Liver (tissue), 9 donors: Measurements from ENCODE around the gene TRIM63. TPM values are rescaled to one million over a fixed set of nuclear protein-coding genes. Genes with fewer than 3 reads are reported as not detected.

Experiments
- DNase-seq: peaks from one replicate; pipeline ENCODE4 v3.0.0-alpha.2; 2017; ENCODE audit warnings: low spot score
- H3K27ac ChIP-seq, 2 donors: one replicate each; pipeline ENCODE4 v1.7.0; 2013; ENCODE audit warnings: inconsistent platforms in 2 of 2, low read length in 2 of 2, control low read depth in 1 of 2, low read depth in 1 of 2, mild to moderate bottlenecking in 1 of 2
- H3K27me3 ChIP-seq, 4 donors: one replicate each; pipeline versions ENCODE4 v1.6.1 to v1.7.0; 2013; ENCODE audit warnings: low read length in 3 of 4, inconsistent platforms in 1 of 4, mild to moderate bottlenecking in 1 of 4, moderate library complexity in 1 of 4; ENCODE audit not compliant: control insufficient read depth in 4 of 4, insufficient read depth in 4 of 4
- H3K36me3 ChIP-seq, 4 donors: one replicate each; pipeline versions ENCODE4 v1.6.1 to v1.7.0; 2013; ENCODE audit warnings: low read length in 3 of 4, mild to moderate bottlenecking in 3 of 4, low read depth in 1 of 4, moderate library complexity in 1 of 4; ENCODE audit not compliant: control insufficient read depth in 4 of 4, insufficient read depth in 3 of 4
- H3K4me1 ChIP-seq, 4 donors: one replicate each; pipeline versions ENCODE4 v1.6.1 to v1.7.0; 2013; ENCODE audit warnings: low read length in 3 of 4, mild to moderate bottlenecking in 3 of 4, moderate library complexity in 1 of 4; ENCODE audit not compliant: control insufficient read depth in 4 of 4, insufficient read depth in 4 of 4
- H3K4me3 ChIP-seq, 3 donors: one replicate each; pipeline versions ENCODE4 v1.6.1 to v1.7.0; 2013; ENCODE audit warnings: low read length in 3 of 3, control low read depth in 1 of 3, low read depth in 1 of 3, mild to moderate bottlenecking in 1 of 3
- H3K9ac ChIP-seq, 2 donors: one replicate each; pipeline ENCODE4 v1.7.0; 2013; ENCODE audit warnings: low read length in 2 of 2, mild to moderate bottlenecking in 2 of 2, moderate library complexity in 2 of 2, control low read depth in 1 of 2, low read depth in 1 of 2
- H3K9me3 ChIP-seq, 4 donors: one replicate each; pipeline versions ENCODE4 v1.6.1 to v1.7.0; 2013; ENCODE audit warnings: low read length in 3 of 4; ENCODE audit not compliant: control insufficient read depth in 4 of 4
- ATF3 ChIP-seq: IDR thresholded peaks from 2 replicates; pipeline ENCODE4 v1.6.1; 2016; ENCODE audit warnings: antibody characterized with exemption
- CTCF ChIP-seq: fragments of 150-350 bp; IDR thresholded peaks from 2 replicates; pipeline ENCODE4 v1.5.1; 2017; ENCODE audit warnings: improper control_type of control experiment, low read depth, low read length; ENCODE audit not compliant: missing input control
- FOXA1 ChIP-seq: IDR thresholded peaks from 2 replicates; pipeline ENCODE4 v1.6.1; 2016; ENCODE audit warnings: antibody characterized with exemption
- FOXA2 ChIP-seq: IDR thresholded peaks from 2 replicates; pipeline ENCODE4 v1.6.1; 2016; ENCODE audit warnings: antibody characterized with exemption
- GABPA ChIP-seq, 2 donors: IDR thresholded peaks in 1 of 2; conservative IDR thresholded peaks in 1 of 2; 2 replicates each; pipeline ENCODE4 v1.6.1; 2016; ENCODE audit warnings: antibody characterized with exemption in 2 of 2, mild to moderate bottlenecking in 1 of 2, moderate library complexity in 1 of 2
- HNF4A ChIP-seq, 2 donors: conservative IDR thresholded peaks; 2 replicates each; pipeline ENCODE4 v1.6.1; 2016; ENCODE audit warnings: antibody characterized with exemption in 2 of 2, mild to moderate bottlenecking in 2 of 2
- HNF4G ChIP-seq: IDR thresholded peaks from 2 replicates; pipeline ENCODE4 v1.6.1; 2016; ENCODE audit warnings: antibody characterized with exemption
- JUND ChIP-seq, 2 donors: IDR thresholded peaks; 2 replicates each; pipeline ENCODE4 v1.6.1; 2016; ENCODE audit warnings: antibody characterized with exemption in 2 of 2
- NR2F2 ChIP-seq: IDR thresholded peaks from 2 replicates; pipeline ENCODE4 v1.6.1; 2016; ENCODE audit warnings: antibody characterized with exemption
- RAD21 ChIP-seq, 2 donors: IDR thresholded peaks; 2 replicates each; pipeline ENCODE4 v1.6.1; 2016; ENCODE audit warnings: antibody characterized with exemption in 2 of 2, mild to moderate bottlenecking in 2 of 2
- REST ChIP-seq: IDR thresholded peaks from 2 replicates; pipeline ENCODE4 v1.6.1; 2016; ENCODE audit warnings: antibody characterized with exemption, mild to moderate bottlenecking
- RXRA ChIP-seq, 2 donors: IDR thresholded peaks; 2 replicates each; pipeline ENCODE4 v1.6.1; 2017 to 2018; ENCODE audit warnings: antibody characterized with exemption in 2 of 2, mild to moderate bottlenecking in 1 of 2
- SP1 ChIP-seq: IDR thresholded peaks from 2 replicates; pipeline ENCODE4 v1.6.1; 2018; ENCODE audit warnings: antibody characterized with exemption, mild to moderate bottlenecking
- TAF1 ChIP-seq: conservative IDR thresholded peaks from 2 replicates; pipeline ENCODE4 v1.6.1; 2016; ENCODE audit warnings: antibody characterized with exemption, mild to moderate bottlenecking
- YY1 ChIP-seq: IDR thresholded peaks from 2 replicates; pipeline ENCODE4 v1.6.1; 2016; ENCODE audit warnings: antibody characterized with exemption, mild to moderate bottlenecking
- ZBTB33 ChIP-seq: IDR thresholded peaks from 2 replicates; pipeline ENCODE4 v1.6.1; 2016; ENCODE audit warnings: antibody characterized with exemption
- WGBS: extraction: QIAGEN DNeasy Blood & Tissue Kit; methylation state at CpG from one replicate; pipeline ENCODE4 v1.1.7; 2013; 5-methylcytosine and 5-hydroxymethylcytosine counted together
- polyA plus RNA-seq, 2 donors: library from polyadenylated mRNA; stranded (reverse) in 1 of 2; unstranded in 1 of 2; fragments of 200-250 nt in 1 of 2; fragments of >200 nt in 1 of 2; fragmentation: Nextera tagmentation in 1 of 2; extraction: Ambion mirVana in 1 of 2; gene quantifications; one replicate each; pipeline versions ENCODE4 v1.2.1 to v1.2.3, GENCODE V29; 2013 to 2015
- total RNA-seq, 2 donors: library from RNA; depleted of rRNA; stranded (reverse); fragments of >200 nt; gene quantifications; one replicate each; pipeline ENCODE4 v1.2.3, GENCODE V29; 2014
- donor health status: healthy.
- donor health status: healthy.
- donor health status: healthy.
- donor health status: healthy.
- donor health status: healthy.

The TRIM63 gene
- total and polyA plus RNA-seq, 4 donors: 0.03 TPM; not detected in 3

GRCh38 chr1:26099780-26100179 lies 32.4 kb upstream of the TRIM63 start:
- H3K36me3 ChIP-seq: no peaks in the 10 kb centered on the region
- no peak overlapping the region for H3K9ac ChIP-seq
- peaks cover 0 to 3% (median 0%) of the 10 kb centered on the region in 4 donors for H3K27me3 ChIP-seq
- H3K27ac ChIP-seq: no peak overlapping the region
- peaks cover 0 to 2% (median 0%) of the 10 kb centered on the region in 4 donors for H3K4me1 ChIP-seq
- no peak overlapping the region for H3K4me3 ChIP-seq
- DNase-seq: no peak
- no peaks in the 10 kb centered on the region for H3K9me3 ChIP-seq
- 90% methylated on average over 3 of the region's 3 CpGs for WGBS
- TF ChIP-seq NR2F2: no peak

GRCh38 chr1:26098602-26099001 lies 31.2 kb upstream of the TRIM63 start:
- peaks cover 0 to 3% (median 0%) of the 10 kb centered on the region in 4 donors for H3K27me3 ChIP-seq
- H3K27ac ChIP-seq: no peak overlapping the region
- no peak overlapping the region for H3K4me3 ChIP-seq
- WGBS: 97% methylated on average over 4 of the region's 4 CpGs
- no peaks in the 10 kb centered on the region for H3K9me3 ChIP-seq
- no peak overlapping the region for H3K9ac ChIP-seq
- H3K4me1 ChIP-seq: peaks cover 0 to 2% (median under 1%) of the 10 kb centered on the region in 4 donors
- no peak for DNase-seq
- no peak for TF ChIP-seq RXRA (IDR thresholded peaks at IDR 0.05)
- no peak for TF ChIP-seq ZBTB33
- no peak for TF ChIP-seq FOXA2
- TF ChIP-seq JUND (IDR thresholded peaks at IDR 0.05): no peak
- no peak for TF ChIP-seq CTCF
- no peak for TF ChIP-seq YY1
- no peak for TF ChIP-seq ATF3
- no peak for TF ChIP-seq RAD21 (IDR thresholded peaks at IDR 0.05)
- no peak for TF ChIP-seq GABPA (IDR thresholded peaks at IDR 0.05 in 1 of 2, conservative IDR thresholded peaks at IDR 0.05 in 1 of 2)
- TF ChIP-seq FOXA1: no peak
- TF ChIP-seq HNF4G: no peak
- no peak for TF ChIP-seq HNF4A (conservative IDR thresholded peaks at IDR 0.05)
- TF ChIP-seq SP1: no peak
- no peak for TF ChIP-seq NR2F2
- H3K36me3 ChIP-seq: no peaks in the 10 kb centered on the region

- no peaks in the 10 kb centered on the region for H3K9me3 ChIP-seq
- no peak overlapping the region for H3K9ac ChIP-seq
- no peak overlapping the region for H3K27ac ChIP-seq
- peaks cover 0 to 2% (median under 1%) of the 10 kb centered on the region in 4 donors for H3K4me1 ChIP-seq
- TF ChIP-seq YY1 (no peak), RAD21 (IDR thresholded peaks at IDR 0.05) (no peak), HNF4A (conservative IDR thresholded peaks at IDR 0.05) (no peak), NR2F2 (no peak), RXRA (IDR thresholded peaks at IDR 0.05) (no peak), TAF1 (no peak), JUND (IDR thresholded peaks at IDR 0.05) (no peak), FOXA2 (no peak), SP1 (no peak), ATF3 (no peak), REST (no peak)
- no peak overlapping the region for H3K4me3 ChIP-seq
- H3K27me3 ChIP-seq: peaks cover 0 to 3% (median 0%) of the 10 kb centered on the region in 4 donors
- no peaks in the 10 kb centered on the region for H3K36me3 ChIP-seq
- no peak for DNase-seq
Observed at GRCh38 chr1:26097696-26098095, 30.3 kb upstream of the TRIM63 start.
